ENCODE data around the gene DDHD1. TPM values are rescaled to one million over a fixed set of nuclear protein-coding genes. Genes with fewer than 3 reads are reported as not detected.

The DDHD1 gene
- polyA plus RNA-seq, 2 of the 4 experiments (the other 2 are of a cell fraction): 6.2 to 12.3 TPM

- POLR2A ChIA-PET: no interaction called here
- DNase-seq (ENCODE audit: low read depth in 1 of 2, low spot score in 1 of 2) (no peak), FAIRE-seq (no peak), ATAC-seq (no peak)
- Histone ChIP-seq H3K4me1 (no peaks in the 10 kb centered on the region), H3K9me3 (no peaks in the 10 kb centered on the region), H3K4me3 (no peak overlapping the region), H3K27ac (no peak overlapping the region), H3K4me2 (no peak overlapping the region)
- CTCF ChIA-PET: interaction anchor here (1.2 kb wide), 1 partner anchor 13 kb away, joined by 4 read pairs; no protein-coding TSS in a partner anchor
- WGBS (ENCODE audit: missing lambda C conversion rate): 90% methylated on average over 2 of the region's 2 CpGs
- TF ChIP-seq EHF (CRISPR knock-in tag; IDR thresholded peaks at IDR 0.05) (no peak), CBX8 (IDR thresholded peaks at IDR 0.05) (no peak), ESRRA (IDR thresholded peaks at IDR 0.05; ENCODE audit: borderline replicate concordance, low read length) (no peak), JUNB (IDR thresholded peaks at IDR 0.05) (no peak)
Observed at GRCh38 chr14:53041067-53041466, 112.1 kb downstream of the DDHD1 start.

DNA sequence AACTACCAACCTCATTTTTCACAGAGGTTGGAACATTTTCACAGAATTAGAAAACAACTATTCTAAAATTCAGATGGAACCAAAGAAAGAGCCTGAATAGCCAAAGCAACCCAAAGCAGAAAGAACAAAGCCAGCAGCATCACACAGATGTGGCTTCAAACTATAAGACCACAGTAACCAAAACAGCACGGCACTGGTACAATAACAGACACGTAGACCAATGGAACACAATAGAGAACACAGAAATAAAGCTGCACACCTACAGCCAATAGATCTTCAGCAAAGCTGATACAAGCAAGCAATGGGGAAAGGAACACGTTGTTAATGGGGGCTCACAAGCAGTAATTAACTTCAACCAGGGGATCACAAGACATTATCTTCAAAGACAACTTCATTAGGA is 114.5 kb downstream of the DDHD1 start:
- H3K27ac ChIP-seq: no peak overlapping the region
- FAIRE-seq: no peak
- CTCF ChIA-PET: no interaction called here
- POLR2A ChIA-PET: no interaction called here
- H3K4me3 ChIP-seq: no peak overlapping the region
- no peak for ATAC-seq
- H3K4me1 ChIP-seq: no peaks in the 10 kb centered on the region
- H3K9me3 ChIP-seq: no peaks in the 10 kb centered on the region
- WGBS (ENCODE audit: missing lambda C conversion rate): 77% methylated on average over 3 of the region's 3 CpGs
- TF ChIP-seq, protein P1, sequence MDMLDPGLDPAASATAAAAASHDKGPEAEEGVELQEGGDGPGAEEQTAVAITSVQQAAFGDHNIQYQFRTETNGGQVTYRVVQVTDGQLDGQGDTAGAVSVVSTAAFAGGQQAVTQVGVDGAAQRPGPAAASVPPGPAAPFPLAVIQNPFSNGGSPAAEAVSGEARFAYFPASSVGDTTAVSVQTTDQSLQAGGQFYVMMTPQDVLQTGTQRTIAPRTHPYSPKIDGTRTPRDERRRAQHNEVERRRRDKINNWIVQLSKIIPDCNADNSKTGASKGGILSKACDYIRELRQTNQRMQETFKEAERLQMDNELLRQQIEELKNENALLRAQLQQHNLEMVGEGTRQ (IDR thresholded peaks at IDR 0.05): no peak
- TF ChIP-seq, protein P2, sequence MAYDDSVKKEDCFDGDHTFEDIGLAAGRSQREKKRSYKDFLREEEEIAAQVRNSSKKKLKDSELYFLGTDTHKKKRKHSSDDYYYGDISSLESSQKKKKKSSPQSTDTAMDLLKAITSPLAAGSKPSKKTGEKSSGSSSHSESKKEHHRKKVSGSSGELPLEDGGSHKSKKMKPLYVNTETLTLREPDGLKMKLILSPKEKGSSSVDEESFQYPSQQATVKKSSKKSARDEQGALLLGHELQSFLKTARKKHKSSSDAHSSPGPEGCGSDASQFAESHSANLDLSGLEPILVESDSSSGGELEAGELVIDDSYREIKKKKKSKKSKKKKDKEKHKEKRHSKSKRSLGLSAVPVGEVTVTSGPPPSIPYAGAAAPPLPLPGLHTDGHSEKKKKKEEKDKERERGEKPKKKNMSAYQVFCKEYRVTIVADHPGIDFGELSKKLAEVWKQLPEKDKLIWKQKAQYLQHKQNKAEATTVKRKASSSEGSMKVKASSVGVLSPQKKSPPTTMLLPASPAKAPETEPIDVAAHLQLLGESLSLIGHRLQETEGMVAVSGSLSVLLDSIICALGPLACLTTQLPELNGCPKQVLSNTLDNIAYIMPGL (CRISPR knock-in tag; IDR thresholded peaks at IDR 0.05; ENCODE audit: borderline replicate concordance): no peak
- H3K4me2 ChIP-seq: no peak overlapping the region
- no peak for DNase-seq (ENCODE audit: low read depth in 1 of 2, low spot score in 1 of 2)

- ATAC-seq: no peak
- Histone ChIP-seq H3K9me3 (no peaks in the 10 kb centered on the region), H3K4me3 (no peak overlapping the region), H3K4me2 (no peak overlapping the region), H3K4me1 (peaks cover 13% of the 10 kb centered on the region), H3K27ac (no peak overlapping the region)
- TF ChIP-seq NPAS2 (CRISPR knock-in tag; IDR thresholded peaks at IDR 0.05; ENCODE audit: borderline replicate concordance) (no peak), POLR2A (IDR thresholded peaks at IDR 0.05; ENCODE audit: low read length) (no peak), EHMT2 (IDR thresholded peaks at IDR 0.05; ENCODE audit: low read depth) (no peak), HOXA7 (CRISPR knock-in tag; IDR thresholded peaks at IDR 0.05) (no peak), FOSB (CRISPR knock-in tag; IDR thresholded peaks at IDR 0.05) (no peak), TFCP2L1 (CRISPR knock-in tag; IDR thresholded peaks at IDR 0.05) (no peak), NR3C1 (IDR thresholded peaks at IDR 0.05) (no peak)
- TF ChIP-seq, protein P3, sequence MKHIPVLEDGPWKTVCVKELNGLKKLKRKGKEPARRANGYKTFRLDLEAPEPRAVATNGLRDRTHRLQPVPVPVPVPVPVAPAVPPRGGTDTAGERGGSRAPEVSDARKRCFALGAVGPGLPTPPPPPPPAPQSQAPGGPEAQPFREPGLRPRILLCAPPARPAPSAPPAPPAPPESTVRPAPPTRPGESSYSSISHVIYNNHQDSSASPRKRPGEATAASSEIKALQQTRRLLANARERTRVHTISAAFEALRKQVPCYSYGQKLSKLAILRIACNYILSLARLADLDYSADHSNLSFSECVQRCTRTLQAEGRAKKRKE (CRISPR knock-in tag; IDR thresholded peaks at IDR 0.05; ENCODE audit: low read depth): no peak
- TF ChIP-seq, protein P4, sequence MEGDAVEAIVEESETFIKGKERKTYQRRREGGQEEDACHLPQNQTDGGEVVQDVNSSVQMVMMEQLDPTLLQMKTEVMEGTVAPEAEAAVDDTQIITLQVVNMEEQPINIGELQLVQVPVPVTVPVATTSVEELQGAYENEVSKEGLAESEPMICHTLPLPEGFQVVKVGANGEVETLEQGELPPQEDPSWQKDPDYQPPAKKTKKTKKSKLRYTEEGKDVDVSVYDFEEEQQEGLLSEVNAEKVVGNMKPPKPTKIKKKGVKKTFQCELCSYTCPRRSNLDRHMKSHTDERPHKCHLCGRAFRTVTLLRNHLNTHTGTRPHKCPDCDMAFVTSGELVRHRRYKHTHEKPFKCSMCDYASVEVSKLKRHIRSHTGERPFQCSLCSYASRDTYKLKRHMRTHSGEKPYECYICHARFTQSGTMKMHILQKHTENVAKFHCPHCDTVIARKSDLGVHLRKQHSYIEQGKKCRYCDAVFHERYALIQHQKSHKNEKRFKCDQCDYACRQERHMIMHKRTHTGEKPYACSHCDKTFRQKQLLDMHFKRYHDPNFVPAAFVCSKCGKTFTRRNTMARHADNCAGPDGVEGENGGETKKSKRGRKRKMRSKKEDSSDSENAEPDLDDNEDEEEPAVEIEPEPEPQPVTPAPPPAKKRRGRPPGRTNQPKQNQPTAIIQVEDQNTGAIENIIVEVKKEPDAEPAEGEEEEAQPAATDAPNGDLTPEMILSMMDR (IDR thresholded peaks at IDR 0.05): no peak
- POLR2A ChIA-PET: no interaction called here
- no peak for DNase-seq (ENCODE audit: low read depth in 1 of 2, low spot score in 1 of 2)
- CTCF ChIA-PET: interaction anchor here (2.4 kb wide), 1 partner anchor 19 kb away, joined by 8 read pairs; no protein-coding TSS in a partner anchor
- FAIRE-seq: no peak
- WGBS (ENCODE audit: missing lambda C conversion rate): 75% methylated on average over 1 of the region's 1 CpG
Observed at GRCh38 chr14:53037016-53037415, 116.1 kb downstream of the DDHD1 start.

Measured in A549 (cell line).